AG09319 (cell line): ENCODE data around the gene D2HGDH.

Experiments used
- DNase-seq: peaks from one replicate; pipeline ENCODE4 v3.0.0-alpha.2; 2010; ENCODE audit warnings: low read depth; ENCODE audit errors: extremely low read depth
- CTCF ChIP-seq: IDR thresholded peaks from 2 replicates; pipeline ENCODE4 v1.5.1; 2011; ENCODE audit warnings: low read depth, mild to moderate bottlenecking, inconsistent platforms, low read length, moderate library complexity

Gene D2HGDH

GRCh38 chr2:241793385-241793784 is 59.0 kb downstream of the D2HGDH start:
- DNase-seq: no peak
- TF ChIP-seq CTCF: no peak

- DNase-seq: no peak
- TF ChIP-seq CTCF: no peak
These were observed 59.9 kb downstream of the D2HGDH start for GRCh38 chr2:241794250-241794823.

- no peak for DNase-seq
- no peak for TF ChIP-seq CTCF
These were observed 60.9 kb downstream of the D2HGDH start for GRCh38 chr2:241795021-241795999.

- no peak for DNase-seq
- no peak for TF ChIP-seq CTCF
These were observed 61.8 kb downstream of the D2HGDH start for GRCh38 chr2:241796209-241796608.

- TF ChIP-seq CTCF: no peak
- no peak for DNase-seq
These were observed 62.2 kb downstream of the D2HGDH start for GRCh38 chr2:241796610-241797138.

GRCh38 chr2:241797441-241798080 is 63.1 kb downstream of the D2HGDH start:
- DNase-seq: no peak
- no peak for TF ChIP-seq CTCF
